DND-41 (cell line): ENCODE results near the gene ERN2.

ENCODE experiments used
- ATAC-seq: fragments of 200-7000 bp; cut with Tn5 transposase; 3 replicates; pipeline ENCODE4 v1.9.1; 2021; ENCODE audit warnings: low read depth; ENCODE audit not compliant: insufficient read depth
- DNase-seq: peaks from one replicate; pipeline ENCODE4 v3.0.0-alpha.2; 2020
- H2AFZ ChIP-seq: 2 replicates; pipeline ENCODE4 v1.6.0; 2012; ENCODE audit warnings: low read depth, low read length
- H3K27ac ChIP-seq: 2 replicates; pipeline ENCODE4 v1.5.1; 2012; ENCODE audit warnings: low read length, inconsistent platforms
- H3K27me3 ChIP-seq: fragments of 200-600 bp; sonication (generic); 2 replicates; pipeline ENCODE4 v1.6.0; 2012; ENCODE audit warnings: low read length, mild to moderate bottlenecking, inconsistent platforms; ENCODE audit not compliant: insufficient read depth, poor library complexity
- H3K36me3 ChIP-seq: 2 replicates; pipeline ENCODE4 v1.5.1; 2012; ENCODE audit warnings: low read length, inconsistent platforms; ENCODE audit not compliant: insufficient read depth
- H3K4me1 ChIP-seq: 2 replicates; pipeline ENCODE4 v1.5.1; 2012; ENCODE audit warnings: mild to moderate bottlenecking, low read length; ENCODE audit not compliant: insufficient read depth
- H3K4me2 ChIP-seq: 2 replicates; pipeline ENCODE4 v1.6.0; 2012; ENCODE audit warnings: mild to moderate bottlenecking, moderate library complexity, low read length, inconsistent platforms; ENCODE audit not compliant: insufficient read depth
- H3K4me3 ChIP-seq, 2 experiments: fragments of 200-600 bp in 1 of 2; shearing (Covaris generic) in 1 of 2; 2 replicates each; pipeline ENCODE4 v1.5.1; 2012 to 2016; ENCODE audit warnings: inconsistent platforms in 2 of 2, low read length in 2 of 2, mild to moderate bottlenecking in 2 of 2, low read depth in 1 of 2, moderate library complexity in 1 of 2
- H3K79me2 ChIP-seq: 2 replicates; pipeline ENCODE4 v1.6.0; 2012; ENCODE audit warnings: low read length, inconsistent platforms; ENCODE audit not compliant: insufficient read depth
- H3K9ac ChIP-seq: 2 replicates; pipeline ENCODE4 v1.6.0; 2012; ENCODE audit warnings: low read depth, mild to moderate bottlenecking, inconsistent platforms, low read length, moderate library complexity
- H3K9me3 ChIP-seq: 2 replicates; pipeline ENCODE4 v1.5.1; 2012; ENCODE audit warnings: low read length, moderate library complexity, mild to moderate bottlenecking, inconsistent platforms; ENCODE audit not compliant: insufficient read depth, severe bottlenecking
- H4K20me1 ChIP-seq: 2 replicates; pipeline ENCODE4 v1.6.0; 2012; ENCODE audit warnings: low read length; ENCODE audit not compliant: insufficient read depth
- EZH2 ChIP-seq: IDR thresholded peaks from 3 replicates; pipeline ENCODE4 v1.6.1; 2012; ENCODE audit warnings: borderline replicate concordance, low read depth, mild to moderate bottlenecking, moderate library complexity, low read length, inconsistent platforms; ENCODE audit not compliant: severe bottlenecking
- TF ChIP-seq, protein P1 (sequence below): IDR thresholded peaks from 2 replicates; pipeline ENCODE4 v1.5.1; 2012; ENCODE audit warnings: borderline replicate concordance, low read length, moderate library complexity, mild to moderate bottlenecking; ENCODE audit not compliant: poor library complexity, severe bottlenecking; ENCODE audit errors: extremely low read depth

ERN2 gene

GRCh38 chr16:23670137-23670776 is 42.8 kb downstream of the ERN2 start:
- ATAC-seq (no peak), DNase-seq (no peak)
- H4K20me1 ChIP-seq, result 0 out of 2 replicates have a peak, but pooled peaks cover 4% of the 10 kb centered on the region
- no peak overlapping the region for H2AFZ ChIP-seq
- no peaks in the 10 kb centered on the region for H3K4me1 ChIP-seq
- no peak overlapping the region for H3K4me2 ChIP-seq
- H3K79me2 ChIP-seq, result no peaks in the 10 kb centered on the region
- no peak overlapping the region for H3K27ac ChIP-seq
- peaks cover 77% of the 10 kb centered on the region for H3K36me3 ChIP-seq
- no peaks in the 10 kb centered on the region for H3K27me3 ChIP-seq
- no peaks in the 10 kb centered on the region for H3K9me3 ChIP-seq
- H3K9ac ChIP-seq, result no peak overlapping the region
- H3K4me3 ChIP-seq, result no peak overlapping the region
- no peak for TF ChIP-seq EZH2
- TF ChIP-seq, protein P1, sequence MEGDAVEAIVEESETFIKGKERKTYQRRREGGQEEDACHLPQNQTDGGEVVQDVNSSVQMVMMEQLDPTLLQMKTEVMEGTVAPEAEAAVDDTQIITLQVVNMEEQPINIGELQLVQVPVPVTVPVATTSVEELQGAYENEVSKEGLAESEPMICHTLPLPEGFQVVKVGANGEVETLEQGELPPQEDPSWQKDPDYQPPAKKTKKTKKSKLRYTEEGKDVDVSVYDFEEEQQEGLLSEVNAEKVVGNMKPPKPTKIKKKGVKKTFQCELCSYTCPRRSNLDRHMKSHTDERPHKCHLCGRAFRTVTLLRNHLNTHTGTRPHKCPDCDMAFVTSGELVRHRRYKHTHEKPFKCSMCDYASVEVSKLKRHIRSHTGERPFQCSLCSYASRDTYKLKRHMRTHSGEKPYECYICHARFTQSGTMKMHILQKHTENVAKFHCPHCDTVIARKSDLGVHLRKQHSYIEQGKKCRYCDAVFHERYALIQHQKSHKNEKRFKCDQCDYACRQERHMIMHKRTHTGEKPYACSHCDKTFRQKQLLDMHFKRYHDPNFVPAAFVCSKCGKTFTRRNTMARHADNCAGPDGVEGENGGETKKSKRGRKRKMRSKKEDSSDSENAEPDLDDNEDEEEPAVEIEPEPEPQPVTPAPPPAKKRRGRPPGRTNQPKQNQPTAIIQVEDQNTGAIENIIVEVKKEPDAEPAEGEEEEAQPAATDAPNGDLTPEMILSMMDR, result no peak

GRCh38 chr16:23668873-23669272 is 44.1 kb downstream of the ERN2 start:
- DNase-seq, result no peak
- H3K4me2 ChIP-seq, result no peak overlapping the region
- no peaks in the 10 kb centered on the region for H3K9me3 ChIP-seq
- H3K27me3 ChIP-seq, result no peaks in the 10 kb centered on the region
- H4K20me1 ChIP-seq, result 0 out of 2 replicates have a peak, but pooled peaks cover 4% of the 10 kb centered on the region
- TF ChIP-seq, protein P1, result no peak
- TF ChIP-seq EZH2, result no peak
- H3K9ac ChIP-seq, result no peak overlapping the region
- H3K4me1 ChIP-seq, result no peaks in the 10 kb centered on the region
- no peak for ATAC-seq
- no peak overlapping the region for H3K27ac ChIP-seq
- no peak overlapping the region for H2AFZ ChIP-seq
- no peak overlapping the region for H3K4me3 ChIP-seq
- H3K79me2 ChIP-seq, result no peaks in the 10 kb centered on the region
- peaks cover 87% of the 10 kb centered on the region for H3K36me3 ChIP-seq

GRCh38 chr16:23668225-23668624 is 44.8 kb downstream of the ERN2 start:
- no peak for ATAC-seq
- H3K4me2 ChIP-seq, result no peak overlapping the region
- no peaks in the 10 kb centered on the region for H3K9me3 ChIP-seq
- no peaks in the 10 kb centered on the region for H3K4me1 ChIP-seq
- no peak overlapping the region for H3K27ac ChIP-seq
- no peak overlapping the region for H3K9ac ChIP-seq
- H4K20me1 ChIP-seq, result 0 out of 2 replicates have a peak, but pooled peaks cover 4% of the 10 kb centered on the region
- no peaks in the 10 kb centered on the region for H3K79me2 ChIP-seq
- H3K36me3 ChIP-seq, result peaks cover 91% of the 10 kb centered on the region
- no peak overlapping the region for H2AFZ ChIP-seq
- no peak for TF ChIP-seq EZH2
- TF ChIP-seq, protein P1, result no peak
- no peak overlapping the region for H3K4me3 ChIP-seq
- DNase-seq, result no peak
- no peaks in the 10 kb centered on the region for H3K27me3 ChIP-seq

GRCh38 chr16:23667355-23667659 is 45.7 kb downstream of the ERN2 start:
- no peaks in the 10 kb centered on the region for H3K9me3 ChIP-seq
- H3K27ac ChIP-seq, result no peak overlapping the region
- no peaks in the 10 kb centered on the region for H3K27me3 ChIP-seq
- H3K36me3 ChIP-seq, result peaks cover 97% of the 10 kb centered on the region
- H3K79me2 ChIP-seq, result no peaks in the 10 kb centered on the region
- TF ChIP-seq EZH2, result no peak
- TF ChIP-seq, protein P1, result no peak
- H3K4me2 ChIP-seq, result no peak overlapping the region
- no peak overlapping the region for H3K9ac ChIP-seq
- H3K4me1 ChIP-seq, result no peaks in the 10 kb centered on the region
- DNase-seq, result no peak
- no peak overlapping the region for H3K4me3 ChIP-seq
- 0 out of 2 replicates have a peak, but pooled peaks cover 4% of the 10 kb centered on the region for H4K20me1 ChIP-seq
- ATAC-seq, result no peak
- H2AFZ ChIP-seq, result no peak overlapping the region
